ENCODE measurements around the gene KCNK1. TPM values are rescaled to one million over a fixed set of nuclear protein-coding genes. Genes with fewer than 3 reads are reported as not detected.

The KCNK1 gene
- total and polyA plus RNA-seq, 3 donors from 2014 or later: 1.8 to 3.9 (median 2.0) TPM

DNA sequence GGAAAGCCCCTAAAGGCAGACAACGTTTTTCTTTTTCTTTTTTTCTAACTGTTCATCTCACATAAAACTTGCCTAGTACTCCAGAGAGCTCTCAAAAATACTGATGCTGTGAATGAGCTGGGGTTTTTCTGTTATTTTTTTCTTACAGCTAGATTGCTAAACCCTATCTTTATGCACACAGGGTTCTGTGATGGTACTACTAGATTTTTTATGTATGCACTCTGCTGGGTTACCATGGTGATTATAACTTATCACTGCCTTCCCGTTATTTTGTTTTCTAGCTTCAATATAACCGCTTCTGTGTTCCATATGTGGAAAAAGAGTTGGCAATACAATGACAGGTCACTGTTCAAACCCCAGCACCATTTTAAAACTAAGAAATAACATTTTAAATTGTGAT lies 43.7 kb upstream of the KCNK1 start:
- Histone ChIP-seq H3K27me3 (no peaks in the 10 kb centered on the region), H3K36me3 (ENCODE audit: low read depth, missing control alignments) (no peaks in the 10 kb centered on the region), H3K9me3 (no peaks in the 10 kb centered on the region), H3K4me1 (no peaks in the 10 kb centered on the region), H3K4me3 (no peak overlapping the region), H3K27ac (no peak overlapping the region)
- intact Hi-C loops (cut with DNase I; ENCODE audit: low total_unique reads): no loop called here
- no peak for DNase-seq
- TF ChIP-seq, protein P1, sequence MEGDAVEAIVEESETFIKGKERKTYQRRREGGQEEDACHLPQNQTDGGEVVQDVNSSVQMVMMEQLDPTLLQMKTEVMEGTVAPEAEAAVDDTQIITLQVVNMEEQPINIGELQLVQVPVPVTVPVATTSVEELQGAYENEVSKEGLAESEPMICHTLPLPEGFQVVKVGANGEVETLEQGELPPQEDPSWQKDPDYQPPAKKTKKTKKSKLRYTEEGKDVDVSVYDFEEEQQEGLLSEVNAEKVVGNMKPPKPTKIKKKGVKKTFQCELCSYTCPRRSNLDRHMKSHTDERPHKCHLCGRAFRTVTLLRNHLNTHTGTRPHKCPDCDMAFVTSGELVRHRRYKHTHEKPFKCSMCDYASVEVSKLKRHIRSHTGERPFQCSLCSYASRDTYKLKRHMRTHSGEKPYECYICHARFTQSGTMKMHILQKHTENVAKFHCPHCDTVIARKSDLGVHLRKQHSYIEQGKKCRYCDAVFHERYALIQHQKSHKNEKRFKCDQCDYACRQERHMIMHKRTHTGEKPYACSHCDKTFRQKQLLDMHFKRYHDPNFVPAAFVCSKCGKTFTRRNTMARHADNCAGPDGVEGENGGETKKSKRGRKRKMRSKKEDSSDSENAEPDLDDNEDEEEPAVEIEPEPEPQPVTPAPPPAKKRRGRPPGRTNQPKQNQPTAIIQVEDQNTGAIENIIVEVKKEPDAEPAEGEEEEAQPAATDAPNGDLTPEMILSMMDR (IDR thresholded peaks at IDR 0.05): no peak
- no peak for TF ChIP-seq POLR2A (IDR thresholded peaks at IDR 0.05)
- WGBS, 2 donors: 42 to 45% methylated on average over 3 of the region's 3 CpGs

DNA sequence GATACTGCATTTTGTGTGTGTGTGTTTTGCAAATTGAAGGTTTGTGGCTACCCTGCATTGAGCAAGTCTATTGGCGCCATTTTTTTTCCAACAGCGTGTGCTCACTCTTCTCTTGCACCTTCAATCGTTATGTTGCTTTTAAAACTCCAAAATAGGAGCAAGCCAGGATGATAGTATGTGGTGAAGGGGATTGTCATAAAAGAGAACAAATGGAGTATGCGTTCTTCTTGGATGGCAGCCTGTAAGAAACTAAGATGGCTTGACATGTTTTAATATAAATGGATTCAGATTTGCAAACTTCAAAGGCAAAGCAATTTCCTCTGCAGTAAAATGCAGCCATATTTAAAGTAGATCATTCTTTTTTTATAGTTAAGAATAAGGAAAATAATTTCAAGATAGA lies 43.2 kb upstream of the KCNK1 start:
- Histone ChIP-seq H3K9me3 (no peaks in the 10 kb centered on the region), H3K27me3 (no peaks in the 10 kb centered on the region), H3K4me1 (no peaks in the 10 kb centered on the region), H3K4me3 (no peak overlapping the region), H3K36me3 (ENCODE audit: low read depth, missing control alignments) (no peaks in the 10 kb centered on the region), H3K27ac (no peak overlapping the region)
- TF ChIP-seq, protein P1 (IDR thresholded peaks at IDR 0.05): no peak
- no peak for TF ChIP-seq POLR2A (IDR thresholded peaks at IDR 0.05)
- no peak for DNase-seq
- intact Hi-C loops (cut with DNase I; ENCODE audit: low total_unique reads): no loop called here
- 73 to 90% methylated on average over 4 of the region's 4 CpGs for WGBS, 2 donors

DNA sequence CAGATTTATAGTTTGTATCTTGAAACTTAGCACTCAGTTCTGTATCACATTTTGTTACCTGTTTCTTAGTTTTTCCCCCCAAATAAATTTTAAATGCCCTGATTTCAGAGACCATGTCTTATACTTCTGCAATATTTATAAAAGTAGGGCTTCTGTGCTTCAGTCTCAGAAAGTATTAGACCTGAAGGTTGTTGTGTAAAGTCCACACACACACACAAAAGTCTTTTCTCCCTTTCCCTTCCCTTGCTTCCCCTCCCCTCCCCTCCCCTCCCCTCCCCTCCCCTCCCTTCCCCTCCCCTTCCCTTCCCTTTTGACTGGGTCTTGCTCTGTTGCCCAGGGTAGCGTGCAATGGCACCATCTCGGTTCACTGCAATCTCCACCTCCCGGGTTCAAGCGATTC lies 41.0 kb upstream of the KCNK1 start:
- intact Hi-C loops (cut with DNase I; ENCODE audit: low total_unique reads): no loop called here
- Histone ChIP-seq H3K36me3 (ENCODE audit: low read depth, missing control alignments) (no peaks in the 10 kb centered on the region), H3K9me3 (no peaks in the 10 kb centered on the region), H3K27ac (no peak overlapping the region), H3K4me1 (no peaks in the 10 kb centered on the region), H3K4me3 (no peak overlapping the region), H3K27me3 (no peaks in the 10 kb centered on the region)
- 90 to 94% methylated on average over 3 to 4 of the region's 4 CpGs for WGBS, 2 donors
- TF ChIP-seq, protein P1 (IDR thresholded peaks at IDR 0.05): no peak
- TF ChIP-seq POLR2A (IDR thresholded peaks at IDR 0.05): no peak
- DNase-seq: no peak

DNA sequence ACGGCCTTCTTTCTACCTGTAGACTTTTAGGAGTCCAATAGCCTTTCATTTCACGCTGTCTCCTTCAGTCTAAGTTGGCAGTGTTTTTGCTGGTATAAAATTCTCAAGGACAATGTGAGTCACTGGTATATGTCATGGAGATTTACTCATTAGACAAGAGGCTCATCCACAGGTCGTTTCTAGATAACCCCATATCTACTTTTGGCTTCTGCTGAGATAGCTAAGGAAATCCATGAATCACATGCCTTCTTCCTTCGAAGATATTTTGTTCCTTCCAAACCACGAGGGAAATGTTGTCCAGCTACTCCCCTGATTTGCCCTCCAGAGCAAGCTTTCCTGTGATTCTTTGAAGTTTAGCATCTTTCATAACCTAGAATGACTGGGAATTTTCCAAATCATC lies 38.5 kb upstream of the KCNK1 start:
- no peak for DNase-seq
- no peaks in the 10 kb centered on the region for H3K4me1 ChIP-seq
- WGBS, 2 donors: 61 to 71% methylated on average over 5 of the region's 5 CpGs
- H3K4me3 ChIP-seq: no peak overlapping the region
- no peak overlapping the region for H3K27ac ChIP-seq
- H3K36me3 ChIP-seq (ENCODE audit: low read depth, missing control alignments): no peaks in the 10 kb centered on the region
- no peaks in the 10 kb centered on the region for H3K9me3 ChIP-seq
- TF ChIP-seq, protein P1 (IDR thresholded peaks at IDR 0.05): no peak
- TF ChIP-seq POLR2A (IDR thresholded peaks at IDR 0.05): no peak
- no peaks in the 10 kb centered on the region for H3K27me3 ChIP-seq
- intact Hi-C loops (cut with DNase I; ENCODE audit: low total_unique reads): no loop called here

DNA sequence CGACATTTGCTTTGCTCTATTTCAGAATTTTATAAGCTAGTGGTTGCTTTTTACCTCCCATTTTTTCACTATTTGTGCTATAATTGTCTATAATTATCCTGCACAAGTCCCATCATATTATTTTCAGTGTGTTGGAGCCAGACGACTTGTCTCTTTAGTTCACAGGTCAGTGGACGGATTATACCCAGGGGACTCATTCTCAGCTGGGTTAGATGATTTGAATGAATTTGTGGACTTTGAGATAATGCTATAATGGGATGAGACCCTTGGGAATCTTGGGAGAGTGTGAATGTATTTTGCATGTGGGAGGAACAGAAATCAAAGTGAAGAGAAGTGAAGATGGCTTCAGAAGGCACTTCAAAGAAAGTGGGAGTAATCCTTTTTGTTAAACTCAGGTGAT lies 31.5 kb upstream of the KCNK1 start:
- no peaks in the 10 kb centered on the region for H3K27me3 ChIP-seq
- 51 to 61% methylated on average over 3 of the region's 3 CpGs for WGBS, 2 donors
- no peaks in the 10 kb centered on the region for H3K9me3 ChIP-seq
- intact Hi-C loops (cut with DNase I; ENCODE audit: low total_unique reads): no loop called here
- H3K27ac ChIP-seq: no peak overlapping the region
- no peaks in the 10 kb centered on the region for H3K36me3 ChIP-seq (ENCODE audit: low read depth, missing control alignments)
- no peak overlapping the region for H3K4me3 ChIP-seq
- no peak for TF ChIP-seq POLR2A (IDR thresholded peaks at IDR 0.05)
- TF ChIP-seq, protein P1 (IDR thresholded peaks at IDR 0.05): no peak
- H3K4me1 ChIP-seq: no peaks in the 10 kb centered on the region
- DNase-seq: no peak

All from testis (tissue), 3 donors.